HG03175 (cell line): ENCODE data around the gene UNC93B1.

Source experiments
- ATAC-seq: cut with Tn5 transposase; IDR thresholded peaks from one replicate; pipeline ENCODE4 v1.9.1; 2021; ENCODE audit warnings: mild to moderate bottlenecking, moderate library complexity; ENCODE audit not compliant: unreplicated experiment

Gene UNC93B1

DNA sequence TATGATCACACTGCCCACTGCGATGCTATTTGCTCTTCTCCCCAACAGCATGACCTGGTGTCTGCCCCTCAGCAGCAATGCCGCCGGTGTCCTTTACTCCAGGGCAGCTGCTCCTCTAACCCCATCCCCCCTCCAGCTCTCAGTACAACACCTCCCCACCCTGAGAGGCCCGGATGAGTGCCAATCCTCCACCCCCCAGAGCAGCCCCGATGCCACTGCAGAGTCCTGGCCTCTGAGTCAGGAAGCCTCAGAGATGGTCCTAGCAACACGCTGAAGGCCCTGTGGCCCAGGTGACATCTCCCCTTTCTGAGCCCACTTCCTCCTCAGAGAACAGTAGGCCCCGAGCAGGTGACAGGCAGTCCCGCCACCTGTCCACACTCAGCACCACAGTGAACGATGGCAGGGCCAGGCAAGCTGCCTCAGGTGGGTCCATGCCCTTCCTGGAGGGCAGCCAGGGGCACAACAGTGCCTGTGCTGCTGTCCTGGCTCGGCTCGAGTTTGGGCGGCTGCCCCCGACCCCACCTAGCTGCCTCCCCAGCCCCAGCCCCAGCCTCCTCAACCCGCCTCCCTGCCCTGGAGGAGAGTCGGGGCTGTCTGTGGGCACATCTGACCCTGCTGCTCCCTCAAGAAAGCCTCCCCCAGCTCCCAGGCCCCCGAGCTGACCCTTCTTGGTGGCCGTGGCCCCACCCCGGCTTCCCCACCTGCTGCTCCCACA lies 22.7 kb upstream of the UNC93B1 start:
- ATAC-seq, result no peak

DNA sequence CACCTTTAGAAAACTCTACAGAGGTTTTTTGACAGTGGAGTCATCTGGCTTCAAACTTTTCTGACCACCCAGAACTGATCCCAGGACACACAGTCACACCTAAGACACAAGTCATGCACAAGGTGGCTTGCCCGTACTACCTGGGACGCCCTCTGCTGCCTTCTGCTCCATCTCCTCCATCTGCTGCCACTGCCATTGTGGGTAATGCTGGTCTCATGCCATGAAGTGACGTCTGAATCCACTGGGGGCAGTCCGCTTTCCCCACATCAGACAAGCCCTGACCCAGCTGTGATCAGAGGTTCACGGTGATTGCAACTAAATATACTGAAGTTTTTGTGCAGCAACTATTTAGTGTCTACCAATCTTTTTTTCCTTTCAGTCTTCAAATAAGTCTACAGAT lies 21.1 kb upstream of the UNC93B1 start:
- ATAC-seq, result no peak

DNA sequence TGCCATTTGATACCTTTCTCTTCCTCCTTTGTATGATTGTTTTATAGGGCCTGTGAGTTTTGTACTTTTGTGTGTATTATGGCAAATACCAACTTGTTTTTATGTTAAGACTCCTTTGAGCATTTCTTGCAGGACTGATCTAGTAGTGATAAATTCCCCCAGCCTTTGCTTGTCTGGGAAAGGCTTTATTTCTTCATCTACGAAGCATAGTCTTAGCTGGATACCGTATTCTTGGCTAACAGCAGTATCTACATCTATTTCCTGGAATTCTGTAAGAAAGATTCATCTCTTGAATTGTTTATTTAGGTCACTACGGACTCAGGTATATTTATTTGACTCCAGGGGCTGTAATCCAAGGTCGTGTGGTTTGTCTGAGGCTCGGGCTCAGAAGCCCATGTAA lies 20.6 kb upstream of the UNC93B1 start:
- no peak for ATAC-seq

DNA sequence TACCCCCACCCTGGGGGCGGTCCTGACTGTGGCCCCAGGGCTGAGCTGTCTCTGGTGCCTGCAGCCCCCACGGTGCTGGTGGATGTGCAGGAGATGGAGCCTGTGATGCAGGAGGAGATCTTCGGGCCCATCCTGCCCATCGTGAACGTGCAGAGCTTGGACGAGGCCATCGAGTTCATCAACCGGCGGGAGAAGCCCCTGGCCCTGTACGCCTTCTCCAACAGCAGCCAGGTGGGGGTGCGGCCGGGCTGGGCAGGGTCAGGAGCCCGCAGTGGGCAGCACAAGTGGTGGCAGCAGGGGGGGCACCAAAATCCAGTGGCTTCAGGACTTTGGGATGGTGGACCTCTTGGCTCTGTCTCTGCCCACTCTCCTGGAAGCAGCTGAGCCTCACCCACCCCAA lies 18.6 kb upstream of the UNC93B1 start:
- ATAC-seq, result no peak

DNA sequence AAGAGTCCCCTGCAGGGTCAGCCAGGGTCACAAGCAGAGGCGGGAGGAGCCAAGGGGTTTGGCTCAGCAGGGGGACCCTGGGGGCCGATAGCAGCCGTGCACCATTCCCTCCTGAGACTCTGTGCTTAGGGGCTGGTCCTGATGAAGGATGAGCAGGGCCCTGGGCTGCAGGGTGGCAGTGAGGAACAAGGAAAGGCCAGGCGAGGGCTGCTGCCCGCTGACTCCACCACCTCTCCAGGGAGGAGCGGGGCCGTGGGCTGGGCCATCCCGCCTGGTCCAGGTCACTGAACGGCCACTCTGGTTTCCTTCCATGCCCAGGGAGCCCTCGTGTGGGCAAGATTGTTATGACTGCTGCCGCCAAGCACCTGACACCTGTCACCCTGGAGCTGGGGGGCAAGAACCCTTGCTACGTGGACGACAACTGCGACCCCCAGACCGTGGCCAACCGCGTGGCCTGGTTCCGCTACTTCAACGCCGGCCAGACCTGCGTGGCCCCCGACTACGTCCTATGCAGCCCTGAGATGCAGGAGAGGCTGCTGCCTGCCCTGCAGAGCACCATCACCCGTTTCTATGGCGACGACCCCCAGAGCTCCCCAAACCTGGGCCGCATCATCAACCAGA lies 17.4 kb upstream of the UNC93B1 start:
- no peak for ATAC-seq

DNA sequence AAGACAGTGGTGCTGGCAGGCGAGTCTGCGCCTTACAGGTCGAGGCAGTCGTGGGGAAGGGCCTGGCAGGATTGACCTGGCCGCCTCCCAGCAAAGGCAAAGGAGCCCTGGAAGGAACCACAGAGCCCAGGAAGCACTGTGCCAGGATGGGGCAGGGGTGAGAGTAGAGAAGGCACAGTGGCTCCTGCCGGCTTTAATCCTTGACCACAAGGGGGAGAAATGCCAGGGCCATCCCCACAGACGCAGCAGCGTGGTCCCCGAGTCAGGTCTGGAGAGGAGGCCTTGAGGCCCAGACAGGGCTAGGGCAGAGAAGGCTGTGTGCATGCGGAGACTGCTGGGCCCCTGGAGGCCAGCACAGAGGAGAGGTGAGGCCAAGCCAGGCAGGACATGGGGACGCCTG lies 16.7 kb upstream of the UNC93B1 start:
- ATAC-seq, result no peak

DNA sequence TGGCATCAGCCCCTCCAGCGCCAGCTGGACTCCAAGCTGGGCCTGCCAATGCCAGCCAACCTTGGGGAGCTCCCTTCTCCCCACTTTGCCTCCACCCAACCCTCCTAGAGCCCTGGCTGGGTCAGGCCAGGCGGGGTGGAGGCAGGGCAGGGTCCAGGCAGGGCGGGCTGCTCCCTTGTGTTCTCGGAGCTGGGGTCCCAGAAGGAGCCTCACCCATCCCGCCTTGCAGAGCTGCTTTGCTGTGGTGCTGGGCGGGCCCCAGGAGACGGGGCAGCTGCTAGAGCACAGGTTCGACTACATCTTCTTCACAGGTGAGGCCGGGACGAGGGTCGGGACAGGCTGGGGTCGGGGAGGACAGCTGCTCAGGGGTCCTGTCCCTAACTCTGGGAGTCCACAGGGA lies 15.6 kb upstream of the UNC93B1 start:
- ATAC-seq, result no peak

DNA sequence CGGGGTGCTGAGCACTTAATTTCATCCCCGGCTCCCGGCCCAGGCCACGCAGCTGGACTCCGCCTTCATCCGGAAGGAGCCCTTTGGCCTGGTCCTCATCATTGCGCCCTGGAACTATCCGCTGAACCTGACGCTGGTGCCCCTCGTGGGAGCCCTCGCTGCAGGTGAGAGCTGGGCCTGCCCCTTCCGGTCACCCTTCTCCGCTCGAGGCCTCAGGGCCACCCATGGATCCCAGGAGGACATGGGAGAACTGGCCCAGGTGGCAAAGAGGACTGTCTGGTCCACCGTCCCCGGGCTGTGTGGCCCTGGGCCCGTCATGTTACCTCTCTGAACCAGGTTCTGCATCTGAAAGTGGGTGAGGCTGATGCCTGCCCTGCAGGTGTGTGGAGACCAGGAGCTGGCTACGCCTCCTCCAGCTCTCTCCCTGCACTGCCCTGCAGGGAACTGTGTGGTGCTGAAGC lies 14.9 kb upstream of the UNC93B1 start:
- no peak for ATAC-seq

DNA sequence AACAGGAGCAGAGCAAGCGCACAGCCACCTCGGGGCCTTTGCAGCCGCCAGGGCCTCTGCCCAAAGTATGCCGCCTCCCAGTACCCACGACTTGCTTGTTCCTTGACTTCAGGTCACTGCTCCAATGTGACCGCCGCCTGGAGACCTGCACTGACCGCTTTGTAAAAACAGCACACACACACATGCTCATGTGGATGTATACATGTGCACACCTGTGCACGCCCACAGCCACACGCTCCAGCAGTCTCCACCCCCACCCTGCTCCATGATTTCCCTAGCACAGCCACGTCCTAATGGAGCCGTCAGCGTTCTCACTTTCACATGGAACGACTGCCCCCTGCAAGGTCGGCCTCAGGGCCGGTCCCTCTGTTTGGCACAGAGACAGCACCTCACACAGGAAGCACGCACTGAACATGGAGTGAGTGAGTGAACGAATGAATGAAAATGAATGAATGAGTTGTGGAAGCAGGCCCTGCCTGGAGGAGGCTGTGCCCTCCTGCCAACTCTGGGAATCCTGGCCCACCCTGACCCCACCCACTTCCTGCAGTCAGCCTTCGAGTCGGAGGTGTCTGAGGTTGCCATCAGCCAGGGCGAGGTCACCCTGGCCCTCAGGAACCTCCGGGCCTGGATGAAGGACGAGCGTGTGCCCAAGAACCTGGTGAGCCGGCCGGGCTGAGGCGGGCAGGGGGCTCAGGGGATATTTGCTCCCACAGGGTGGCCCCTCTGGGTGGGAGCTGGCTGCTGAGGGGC lies 14.3 kb upstream of the UNC93B1 start:
- no peak for ATAC-seq

DNA sequence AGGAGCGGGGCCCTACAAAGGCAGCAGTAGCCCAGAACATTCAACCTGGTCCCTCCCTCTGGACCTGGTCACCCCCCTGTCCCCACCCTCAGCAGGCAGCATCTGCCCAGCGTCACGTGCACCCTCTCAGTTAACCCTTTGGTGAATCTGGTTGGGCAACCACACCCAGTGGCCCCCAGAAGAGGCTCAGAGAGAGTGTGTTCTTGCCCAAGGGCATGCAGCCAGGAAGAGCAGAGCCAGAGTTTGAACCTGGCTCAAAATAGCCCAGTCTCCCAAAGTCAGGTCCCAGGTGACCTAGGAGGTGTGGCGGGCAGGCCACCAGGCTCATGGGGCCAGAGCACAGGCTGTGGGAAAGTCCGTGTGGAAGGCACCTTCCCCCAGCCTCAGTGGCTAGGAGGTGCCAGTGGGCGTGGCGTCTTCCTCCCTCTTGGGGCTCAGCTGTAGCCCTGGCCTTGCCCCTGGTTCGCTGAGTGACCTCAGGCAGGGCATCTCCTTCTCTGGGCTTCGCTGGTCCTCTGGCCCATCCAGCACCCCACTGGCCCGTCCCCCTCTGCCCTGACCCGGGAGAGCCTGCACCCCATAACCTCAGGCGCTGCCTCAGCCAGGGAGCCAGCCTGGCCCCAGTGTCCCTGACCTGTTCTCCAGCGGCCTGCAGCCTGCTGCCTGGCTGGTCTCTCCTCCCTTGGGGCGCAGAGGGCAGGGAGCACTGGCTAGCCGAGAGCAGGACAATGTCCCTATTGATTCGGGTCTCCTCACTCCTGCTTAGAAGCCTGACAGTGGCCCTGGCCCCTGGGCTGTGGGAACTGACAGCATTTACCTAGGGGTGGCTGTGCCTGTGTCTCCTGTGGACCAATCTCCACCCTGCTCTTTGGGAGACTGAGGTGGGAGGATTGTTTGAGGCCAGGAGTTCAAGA lies 13.3 kb upstream of the UNC93B1 start:
- no peak for ATAC-seq

DNA sequence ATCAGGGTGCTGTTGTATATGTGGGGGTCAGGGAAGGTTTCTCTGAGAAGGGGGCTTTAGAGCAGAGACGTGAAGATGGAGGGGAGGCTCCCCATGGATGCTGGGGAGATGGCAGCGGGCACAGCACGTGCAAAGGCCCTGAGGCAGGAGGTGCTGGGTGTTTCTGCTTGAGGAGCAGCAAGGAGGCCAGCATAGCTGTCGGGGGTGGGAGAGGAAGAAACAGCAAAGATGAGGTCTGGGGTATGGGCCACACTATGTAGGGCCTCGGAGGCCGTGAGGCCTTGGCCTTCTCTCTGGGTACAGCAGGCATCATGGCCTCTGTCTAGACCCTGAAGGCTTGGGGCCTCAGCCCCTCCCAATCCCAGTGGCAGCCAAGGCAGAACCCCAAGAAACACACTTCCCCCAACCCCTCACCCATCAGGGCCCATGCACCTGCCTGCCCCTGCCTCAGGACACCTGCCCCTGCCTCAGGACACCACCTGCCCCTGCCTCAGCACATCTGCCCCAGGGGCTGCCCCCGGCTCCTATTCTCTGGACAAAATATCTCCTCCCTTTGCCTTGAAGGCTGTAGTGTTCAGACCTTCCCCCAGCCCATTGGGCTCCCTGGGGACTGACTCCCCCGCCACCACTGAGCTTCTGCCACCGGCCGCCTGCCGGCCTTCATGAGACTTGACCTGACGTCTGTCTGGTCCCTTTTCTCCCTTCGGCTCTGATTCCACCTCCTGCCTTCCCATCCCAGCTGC lies 12.4 kb upstream of the UNC93B1 start:
- ATAC-seq, result no peak

DNA sequence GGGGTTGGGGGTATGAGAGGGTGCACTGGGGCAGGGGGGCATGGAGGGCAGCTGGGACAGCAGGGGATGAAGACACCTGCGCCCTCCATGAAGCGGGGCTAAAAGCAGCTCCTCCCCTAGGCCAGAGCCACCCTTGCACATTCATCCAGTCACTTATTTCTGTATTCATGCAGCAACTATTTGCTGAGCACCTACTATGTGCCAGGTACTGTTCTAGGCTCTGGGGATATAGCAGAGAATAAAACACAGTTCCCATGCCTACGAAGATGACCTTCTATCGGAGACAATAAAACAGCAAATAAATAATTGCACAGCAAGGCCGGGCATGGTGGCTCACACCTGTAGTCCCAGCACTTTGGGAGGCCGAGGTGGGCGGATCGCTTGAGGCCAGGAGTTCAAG lies 11.6 kb upstream of the UNC93B1 start:
- ATAC-seq, result no peak

DNA sequence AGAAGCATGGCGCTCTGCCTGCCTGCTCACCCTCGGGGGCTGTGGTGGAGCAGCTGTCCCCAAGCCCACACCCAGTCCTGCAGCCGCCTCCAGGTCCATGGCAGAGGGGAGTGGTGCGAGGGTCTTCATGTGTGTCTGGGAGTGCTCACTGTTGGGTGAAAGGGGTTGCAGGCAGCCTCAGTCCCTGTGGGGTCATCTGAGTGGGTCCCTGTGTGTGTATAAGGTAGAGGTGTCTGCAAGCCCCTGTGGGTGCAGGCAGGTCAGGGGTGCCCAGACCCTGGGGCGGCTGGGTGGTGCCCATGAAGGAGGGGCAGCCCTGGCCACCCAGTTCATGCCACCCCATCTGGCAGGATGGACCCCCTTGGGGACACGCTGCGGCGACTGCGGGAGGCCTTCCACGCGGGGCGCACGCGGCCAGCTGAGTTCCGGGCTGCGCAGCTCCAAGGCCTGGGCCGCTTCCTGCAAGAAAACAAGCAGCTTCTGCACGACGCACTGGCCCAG lies 11.1 kb upstream of the UNC93B1 start:
- no peak for ATAC-seq

DNA sequence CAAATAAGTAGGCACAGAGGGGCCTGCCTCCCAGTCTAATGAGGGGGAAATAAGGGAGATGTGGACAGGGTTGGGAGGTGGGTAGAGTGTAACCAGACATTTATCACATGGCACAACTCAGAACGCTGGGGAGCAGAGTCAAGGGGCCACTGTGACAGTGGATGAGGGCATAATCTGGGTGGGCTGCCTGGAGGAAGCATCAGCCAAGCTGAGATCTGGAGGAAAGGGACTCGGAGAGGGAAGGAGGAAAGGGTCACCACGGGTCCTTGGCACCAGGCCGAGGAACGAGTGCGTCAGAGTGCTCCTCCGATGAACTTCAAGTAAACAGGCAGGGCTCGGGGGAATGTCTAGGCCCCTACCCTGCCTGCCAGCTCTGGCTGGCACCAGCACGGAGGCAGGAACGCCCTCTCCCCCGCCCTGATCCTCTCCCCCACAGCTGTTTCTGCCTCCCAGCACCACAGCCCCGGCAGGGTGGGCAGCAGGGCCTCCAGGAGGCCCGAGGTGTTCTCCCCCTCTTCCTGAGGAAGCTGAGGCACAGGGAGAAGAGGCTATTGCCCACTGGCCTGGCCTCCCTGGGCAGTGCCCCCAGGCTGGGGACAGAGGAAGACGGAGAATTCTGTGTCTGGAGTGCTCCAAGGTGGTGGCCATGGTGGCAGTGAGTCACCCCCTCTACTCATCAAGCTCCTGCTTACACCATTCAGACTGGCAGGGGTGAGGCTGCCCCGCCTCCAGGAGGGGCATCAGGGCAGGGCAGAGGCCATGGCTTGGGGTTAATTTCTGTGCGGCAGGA lies 10.5 kb upstream of the UNC93B1 start:
- no peak for ATAC-seq

DNA sequence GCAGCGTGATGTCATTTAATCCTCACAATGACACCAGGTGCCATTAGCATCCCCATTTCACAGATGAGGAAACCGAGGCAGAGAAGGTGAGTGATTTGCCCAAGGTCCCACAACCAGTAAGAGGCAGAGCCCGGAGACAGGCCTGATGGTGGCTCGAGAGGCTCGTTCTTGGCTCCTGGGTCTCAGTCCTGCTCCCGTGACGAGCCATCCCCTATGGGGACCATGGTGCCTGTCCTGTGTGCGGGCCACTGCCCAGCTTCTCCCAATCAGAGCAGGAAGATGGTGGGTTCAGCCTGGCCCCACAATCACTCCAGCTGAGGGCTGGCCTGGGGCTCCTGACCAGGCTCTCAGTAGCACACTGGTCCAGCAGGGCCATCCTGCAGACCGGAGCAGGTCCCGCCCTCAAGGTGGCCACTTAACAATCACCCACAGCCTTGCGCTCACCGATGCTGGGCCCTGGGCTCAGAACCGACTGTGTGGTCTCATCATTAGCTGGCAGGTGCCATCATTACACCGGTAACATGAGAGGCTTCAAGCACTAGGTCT lies 9.8 kb upstream of the UNC93B1 start:
- ATAC-seq, result no peak

DNA sequence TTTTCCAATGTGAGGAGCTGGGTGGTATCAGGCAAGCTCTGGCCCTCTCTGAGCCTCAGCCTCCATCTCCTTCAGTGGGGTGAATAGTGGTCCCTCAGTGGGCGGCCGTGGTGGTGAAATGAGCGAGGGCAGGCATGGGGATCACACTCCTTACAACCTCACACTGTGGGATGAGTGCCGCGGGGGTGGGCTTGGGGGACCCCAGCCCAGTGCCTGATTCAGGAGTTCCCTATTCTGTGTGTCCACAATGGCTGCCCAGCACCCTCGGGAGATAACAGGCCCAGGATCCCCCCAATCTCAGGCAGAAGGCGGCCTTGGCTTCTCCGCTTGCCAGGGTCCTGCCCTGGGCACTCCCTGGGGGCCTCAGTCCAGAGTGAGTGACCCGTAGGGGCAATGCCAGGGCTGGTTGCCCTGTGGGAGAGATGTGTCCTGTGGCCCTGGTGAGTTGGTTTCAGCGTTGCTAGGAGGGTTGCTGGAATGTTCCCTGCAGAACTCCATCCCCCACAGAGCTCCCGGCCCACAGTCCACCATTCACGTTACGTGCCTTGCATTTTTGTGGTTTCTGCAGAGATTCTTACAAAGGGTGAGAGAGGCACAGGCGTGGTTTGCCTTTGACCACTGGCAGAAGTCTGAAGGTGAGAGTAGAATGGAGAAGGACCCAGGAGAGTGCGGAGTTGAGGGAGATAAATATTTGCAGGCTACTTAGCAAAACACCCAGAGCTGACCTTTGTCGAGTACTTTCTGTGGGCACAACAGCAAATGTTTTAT lies 9.1 kb upstream of the UNC93B1 start:
- ATAC-seq, result no peak

DNA sequence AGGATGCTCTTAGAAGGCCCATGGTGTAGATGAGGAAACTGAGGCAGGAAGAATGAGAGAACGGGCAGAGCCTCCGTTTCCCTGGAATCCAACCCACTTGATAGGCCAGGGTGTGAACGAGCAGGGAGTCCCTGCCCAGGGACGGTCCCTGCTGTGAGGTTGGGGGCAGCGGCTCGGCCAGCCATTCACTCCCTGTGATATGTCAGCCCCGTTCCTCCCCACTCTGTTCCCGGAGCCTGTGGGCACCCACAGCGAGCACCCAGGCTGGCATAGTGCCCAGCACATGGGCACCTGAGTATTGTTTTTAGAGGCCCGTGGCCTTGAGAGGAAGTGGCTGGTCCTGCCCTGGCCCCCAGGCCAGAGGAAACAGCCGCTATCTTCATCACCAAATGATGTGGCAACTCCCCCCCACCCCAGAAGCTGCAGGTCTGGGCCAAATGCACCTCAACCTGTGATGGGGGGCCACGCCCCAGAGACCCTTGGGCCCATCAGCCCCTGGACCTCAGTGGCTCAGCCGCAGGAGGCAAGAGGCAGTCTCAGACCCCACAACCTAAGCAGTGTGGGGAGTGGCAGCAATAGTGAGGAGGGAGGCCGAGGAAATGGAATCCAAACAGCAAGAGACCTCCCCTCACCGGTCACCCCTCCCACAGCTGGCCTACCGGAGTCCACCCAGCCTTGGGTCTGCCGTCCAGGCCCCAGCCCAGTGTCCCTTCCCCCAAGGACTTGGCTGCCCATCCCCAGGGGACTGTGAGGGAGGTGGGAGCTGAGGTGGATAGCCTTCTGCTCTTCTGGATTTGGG lies 8.3 kb upstream of the UNC93B1 start:
- ATAC-seq, result no peak
